Osteoblast (primary cell): Measurements from ENCODE around the gene GPR132. TPM values are rescaled to one million over a fixed set of nuclear protein-coding genes. Genes with fewer than 3 reads are reported as not detected.

Experiments used
- DNase-seq: peaks from one replicate; pipeline ENCODE4 v3.0.0; 2011; ENCODE audit warnings: low spot score, mixed read lengths; ENCODE audit not compliant: insufficient read length; ENCODE audit errors: missing footprints
- H2AFZ ChIP-seq: 2 replicates; pipeline ENCODE4 v1.6.0; 2011; ENCODE audit warnings: mild to moderate bottlenecking, low read length
- H3K27ac ChIP-seq: 2 replicates; pipeline ENCODE4 v1.5.1; 2011; ENCODE audit warnings: mild to moderate bottlenecking, low read depth, low read length, moderate library complexity
- H3K27me3 ChIP-seq: 2 replicates; pipeline ENCODE4 v1.6.0; 2012; ENCODE audit warnings: mild to moderate bottlenecking, control low read depth, inconsistent platforms, low read length, moderate library complexity; ENCODE audit not compliant: insufficient read depth
- H3K36me3 ChIP-seq: 2 replicates; pipeline ENCODE4 v1.5.1; 2011; ENCODE audit warnings: mild to moderate bottlenecking, low read length, control low read depth, moderate library complexity; ENCODE audit not compliant: insufficient read depth
- H3K4me1 ChIP-seq: 2 replicates; pipeline ENCODE4 v1.5.1; 2011; ENCODE audit warnings: mild to moderate bottlenecking, low read length, control low read depth, moderate library complexity; ENCODE audit not compliant: insufficient read depth
- H3K4me2 ChIP-seq: 2 replicates; pipeline ENCODE4 v1.6.0; 2011; ENCODE audit warnings: mild to moderate bottlenecking, low read length; ENCODE audit not compliant: insufficient read depth
- H3K4me3 ChIP-seq: fragments of 200-600 bp; sonication (generic); 3 replicates; pipeline ENCODE4 v1.5.1; 2012; ENCODE audit warnings: mild to moderate bottlenecking, low read length, inconsistent platforms; ENCODE audit not compliant: insufficient read depth
- H3K79me2 ChIP-seq: 2 replicates; pipeline ENCODE4 v1.6.0; 2012; ENCODE audit warnings: mild to moderate bottlenecking, low read length, control low read depth, inconsistent platforms; ENCODE audit not compliant: insufficient read depth
- H3K9me3 ChIP-seq: 2 replicates; pipeline ENCODE4 v1.5.1; 2011; ENCODE audit warnings: low read depth, low read length, control low read depth
- H4K20me1 ChIP-seq: 2 replicates; pipeline ENCODE4 v1.6.0; 2012; ENCODE audit warnings: mild to moderate bottlenecking, low read length, control low read depth; ENCODE audit not compliant: insufficient read depth
- CTCF ChIP-seq: IDR thresholded peaks from 2 replicates; pipeline ENCODE4 v1.5.1; 2011; ENCODE audit warnings: mild to moderate bottlenecking, low read depth, low read length, moderate library complexity; ENCODE audit errors: extremely low read depth
- total RNA-seq: library from RNA; depleted of rRNA; stranded (reverse); fragments of >200 nt; gene quantifications from 2 replicates; pipeline ENCODE4 v1.2.3, GENCODE V29; 2012

The GPR132 gene
- total RNA-seq, 1 donor: under 0.01 TPM

- Histone ChIP-seq H3K4me2 (peak overlapping the region; percentile 72), H3K4me3 (peak overlapping the region; percentile 31), H3K79me2 (peaks cover 99% of the 10 kb centered on the region), H4K20me1 (peaks cover 4% of the 10 kb centered on the region), H3K36me3 (peaks cover 17% of the 10 kb centered on the region), H3K9me3 (no peaks in the 10 kb centered on the region), H3K27ac (no peak overlapping the region), H3K4me1 (peaks cover 23% of the 10 kb centered on the region), H3K27me3 (no peaks in the 10 kb centered on the region), H2AFZ (peak overlapping the region; percentile 3)
- TF ChIP-seq CTCF: no peak
- DNase-seq: peak; percentile 38
Measured at GRCh38 chr14:105014631-105015030, 50.6 kb downstream of the GPR132 start.

GRCh38 chr14:105014032-105014431, 51.2 kb downstream of the GPR132 start:
- peaks cover 22% of the 10 kb centered on the region for H3K36me3 ChIP-seq
- peaks cover 6% of the 10 kb centered on the region for H4K20me1 ChIP-seq
- H3K9me3 ChIP-seq: no peaks in the 10 kb centered on the region
- peaks cover 99% of the 10 kb centered on the region for H3K79me2 ChIP-seq
- H3K4me1 ChIP-seq: peaks cover 17% of the 10 kb centered on the region
- H3K27me3 ChIP-seq: no peaks in the 10 kb centered on the region
- DNase-seq: peak; percentile 46
- H3K4me2 ChIP-seq: peak overlapping the region; percentile 72
- H3K27ac ChIP-seq: no peak overlapping the region
- H3K4me3 ChIP-seq: no peak overlapping the region
- no peak overlapping the region for H2AFZ ChIP-seq
- no peak for TF ChIP-seq CTCF

- peak; percentile 89 for DNase-seq
- Histone ChIP-seq H2AFZ (no peak overlapping the region), H3K4me3 (no peak overlapping the region), H3K4me2 (peak overlapping the region; percentile 37), H3K27me3 (no peaks in the 10 kb centered on the region), H3K9me3 (no peaks in the 10 kb centered on the region), H3K36me3 (peaks cover 25% of the 10 kb centered on the region), H3K79me2 (peaks cover 92% of the 10 kb centered on the region), H3K27ac (peak overlapping the region; percentile 31), H3K4me1 (peaks cover 14% of the 10 kb centered on the region), H4K20me1 (peaks cover 3% of the 10 kb centered on the region)
- no peak for TF ChIP-seq CTCF
Measured at GRCh38 chr14:105013150-105013785, 52.0 kb downstream of the GPR132 start.

- H3K4me3 ChIP-seq: no peak overlapping the region
- peak overlapping the region; percentile 25 for H2AFZ ChIP-seq
- no peak overlapping the region for H3K4me2 ChIP-seq
- H4K20me1 ChIP-seq: peaks cover 3% of the 10 kb centered on the region
- H3K27me3 ChIP-seq: no peaks in the 10 kb centered on the region
- H3K4me1 ChIP-seq: peaks cover 14% of the 10 kb centered on the region
- peak; percentile 78 for DNase-seq
- H3K27ac ChIP-seq: peak overlapping the region; percentile 31
- TF ChIP-seq CTCF: peak; percentile 53
- H3K79me2 ChIP-seq: peaks cover 92% of the 10 kb centered on the region
- H3K9me3 ChIP-seq: no peaks in the 10 kb centered on the region
- H3K36me3 ChIP-seq: peaks cover 31% of the 10 kb centered on the region
Measured at GRCh38 chr14:105012171-105012985, 52.9 kb downstream of the GPR132 start.
